HS-5 (cell line): ENCODE measurements around the gene DYNLRB1.
A peak's percentile ranks its signal among the peaks of the same experiment; 100 is the strongest.

Experiments used
- DNase-seq: peaks from one replicate; pipeline ENCODE4 v3.0.0-alpha.2; 2012; ENCODE audit warnings: low read depth

The DYNLRB1 gene

GRCh38 chr20:34558320-34559218, 42.3 kb downstream of the DYNLRB1 start, which contains the start of gene MAP1LC3A:
TSS of gene MAP1LC3A (plus strand) at chr20:34558718. CDS start at chr20:34558869, 151 bp downstream.
- DNase-seq = peak; percentile 65

DNA sequence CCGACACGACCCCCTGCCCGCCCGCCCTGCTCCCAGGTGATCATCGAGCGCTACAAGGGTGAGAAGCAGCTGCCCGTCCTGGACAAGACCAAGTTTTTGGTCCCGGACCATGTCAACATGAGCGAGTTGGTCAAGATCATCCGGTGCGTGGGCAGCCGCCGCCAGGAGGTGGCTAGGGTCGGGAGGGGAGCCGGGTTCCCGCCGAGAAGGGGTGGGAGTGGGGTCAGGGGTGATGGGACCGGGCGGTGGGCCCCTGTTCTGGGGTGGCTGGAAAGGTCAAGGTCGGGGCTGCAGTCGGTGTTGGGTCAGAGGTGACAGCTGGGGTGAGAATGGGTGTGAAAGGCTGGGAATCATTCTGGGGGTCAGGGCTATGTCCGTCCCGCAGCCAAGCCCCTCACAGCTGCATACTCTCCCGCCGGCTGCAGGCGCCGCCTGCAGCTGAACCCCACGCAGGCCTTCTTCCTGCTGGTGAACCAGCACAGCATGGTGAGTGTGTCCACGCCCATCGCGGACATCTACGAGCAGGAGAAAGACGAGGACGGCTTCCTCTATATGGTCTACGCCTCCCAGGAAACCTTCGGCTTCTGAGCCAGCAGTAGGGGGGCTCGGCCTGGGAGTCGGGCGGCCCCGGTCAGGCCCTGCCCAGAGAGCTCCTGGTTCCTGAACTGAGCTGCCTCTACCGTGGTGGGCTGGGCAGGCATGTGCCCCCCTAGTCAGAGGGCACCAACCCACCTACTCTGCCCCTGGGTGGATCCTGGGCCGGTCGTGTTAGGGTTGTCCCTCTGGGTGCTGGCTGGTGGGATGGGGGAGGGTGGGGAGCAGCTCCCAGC, 43.3 kb downstream of the DYNLRB1 start:
- DNase-seq = no peak

- DNase-seq = no peak
Measured at GRCh38 chr20:34560141-34560523, 43.9 kb downstream of the DYNLRB1 start.

GRCh38 chr20:34560614-34561013, 44.4 kb downstream of the DYNLRB1 start:
- no peak for DNase-seq

DNA sequence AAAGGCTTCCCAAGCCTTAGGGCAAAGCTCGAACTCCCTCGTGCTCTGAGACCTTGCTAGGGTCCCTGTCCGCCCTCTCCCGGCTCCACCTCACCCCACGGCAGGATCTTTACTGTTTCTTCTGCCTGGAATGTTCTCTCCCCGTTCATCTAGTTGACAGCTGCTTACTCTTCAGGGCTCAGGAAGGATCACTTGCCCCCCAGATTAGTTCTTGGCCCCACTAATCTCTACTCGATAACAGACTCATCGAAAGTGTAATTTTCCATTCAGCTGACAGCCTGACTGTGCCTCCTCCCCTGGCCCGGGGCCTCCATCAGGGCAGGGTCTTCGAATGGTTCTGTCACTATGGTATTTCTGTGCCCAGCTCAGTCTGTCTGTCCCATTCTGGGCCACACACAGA, 45.4 kb downstream of the DYNLRB1 start:
- no peak for DNase-seq

- DNase-seq = no peak
Measured at GRCh38 chr20:34562641-34563040, 46.4 kb downstream of the DYNLRB1 start.

GRCh38 chr20:34564833-34565232, 48.6 kb downstream of the DYNLRB1 start:
- DNase-seq = no peak

DNA sequence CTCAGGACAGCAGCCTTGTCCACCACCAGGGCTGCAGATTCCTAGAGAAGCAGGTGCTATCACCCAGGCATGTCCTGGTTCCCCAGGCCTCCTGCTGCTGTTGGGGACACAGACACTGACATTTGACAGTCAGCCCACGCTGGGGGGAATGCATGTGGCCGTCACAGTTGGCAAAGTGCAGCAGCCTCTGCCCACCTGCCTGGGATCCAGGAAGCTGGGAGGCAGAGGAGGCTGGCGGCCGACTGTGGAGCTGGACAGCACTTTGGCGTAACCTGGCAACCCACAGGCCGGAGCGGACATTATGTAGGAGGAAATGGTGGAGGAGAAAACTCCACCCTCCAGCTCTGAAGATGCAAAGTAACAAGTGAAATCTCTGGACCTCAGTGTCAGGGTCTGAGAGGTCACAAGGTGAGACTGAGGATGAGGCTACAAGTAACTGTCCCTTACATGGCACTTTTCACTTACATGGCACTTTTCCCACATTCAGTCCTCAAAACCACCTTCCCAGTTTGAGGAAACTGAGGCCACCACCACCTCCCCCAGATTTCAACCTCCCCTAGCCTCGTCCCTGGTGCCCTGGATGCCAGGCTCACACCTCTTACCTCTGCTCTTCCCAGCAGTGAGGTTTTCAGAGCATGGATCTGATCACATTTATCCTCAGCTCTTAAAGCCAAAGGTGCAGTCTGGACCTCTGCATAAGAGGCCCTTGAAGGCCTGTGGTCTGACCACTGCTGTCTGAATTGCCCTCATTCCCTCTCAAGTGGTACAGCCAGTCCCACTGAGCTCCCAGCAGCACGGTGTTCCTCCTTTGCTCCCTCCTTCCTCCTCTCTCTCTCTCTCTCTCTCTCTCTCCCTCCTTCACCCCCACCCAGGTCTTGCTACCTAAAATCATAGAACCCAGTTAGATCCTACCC, 51.0 kb downstream of the DYNLRB1 start:
- DNase-seq = no peak

DNA sequence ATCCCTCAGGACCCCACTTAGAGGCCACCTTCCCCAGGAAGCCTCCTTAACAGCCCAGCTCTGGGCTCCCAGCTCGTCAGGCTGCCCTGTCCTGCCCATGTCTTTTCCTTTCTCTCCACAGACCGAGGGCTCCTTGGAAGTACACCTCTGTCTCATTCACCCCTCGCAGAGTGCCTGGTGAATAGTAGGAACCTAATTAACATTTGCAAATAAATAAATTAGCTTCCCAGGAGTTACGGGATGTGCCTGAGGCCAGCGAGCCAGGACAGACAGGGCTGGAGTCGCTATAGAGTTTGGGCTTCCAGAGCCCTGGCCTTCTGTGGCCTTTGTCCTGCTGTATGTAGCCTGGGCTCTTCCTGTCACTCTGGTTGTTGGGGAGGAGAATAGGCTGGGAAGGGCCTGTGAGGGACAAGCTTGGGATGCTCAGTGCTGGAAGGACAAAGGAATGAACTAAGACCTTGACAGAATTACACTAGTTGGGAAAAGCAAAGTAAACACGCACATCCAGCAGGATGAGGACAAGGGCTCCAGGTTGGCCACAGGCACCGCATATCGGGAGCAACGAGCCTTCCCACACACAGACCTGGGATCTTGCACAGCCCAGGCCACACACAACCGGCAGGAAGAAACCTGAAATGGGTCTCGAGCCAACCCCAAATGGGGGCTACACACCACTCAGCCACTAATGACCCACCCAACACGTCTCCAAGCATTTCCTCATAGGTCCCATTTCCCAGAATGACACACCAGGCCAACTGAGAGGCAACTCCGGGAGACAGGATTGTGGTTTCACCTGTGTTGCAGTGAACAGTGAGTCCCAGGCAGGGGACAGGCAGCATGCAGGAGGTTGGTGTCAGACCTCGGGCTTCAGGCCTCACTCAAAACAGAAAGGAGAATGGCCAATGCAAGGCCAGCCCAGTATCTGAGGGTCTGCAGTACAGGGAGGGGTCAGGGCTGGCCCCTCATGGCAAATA, 52.0 kb downstream of the DYNLRB1 start:
- no peak for DNase-seq

DNA sequence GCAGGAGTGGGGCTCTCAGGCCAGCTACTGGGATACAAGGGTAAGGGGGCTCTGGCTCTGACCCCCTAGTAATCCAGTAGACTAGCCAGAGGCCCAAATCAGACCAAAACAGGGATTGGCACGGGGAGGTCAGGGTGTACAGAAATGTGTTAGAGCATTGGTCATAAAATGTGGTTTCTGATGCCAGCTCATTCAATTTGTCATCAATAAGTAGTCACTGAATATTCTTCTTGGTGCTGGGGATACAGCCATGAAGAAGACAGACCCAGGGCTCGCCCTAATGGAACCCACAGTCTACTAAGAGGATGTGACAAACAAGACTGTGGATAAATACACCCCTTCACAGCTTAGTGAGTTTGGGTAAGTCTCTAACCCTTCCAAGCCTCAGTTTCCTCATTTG, 53.4 kb downstream of the DYNLRB1 start:
- no peak for DNase-seq

DNA sequence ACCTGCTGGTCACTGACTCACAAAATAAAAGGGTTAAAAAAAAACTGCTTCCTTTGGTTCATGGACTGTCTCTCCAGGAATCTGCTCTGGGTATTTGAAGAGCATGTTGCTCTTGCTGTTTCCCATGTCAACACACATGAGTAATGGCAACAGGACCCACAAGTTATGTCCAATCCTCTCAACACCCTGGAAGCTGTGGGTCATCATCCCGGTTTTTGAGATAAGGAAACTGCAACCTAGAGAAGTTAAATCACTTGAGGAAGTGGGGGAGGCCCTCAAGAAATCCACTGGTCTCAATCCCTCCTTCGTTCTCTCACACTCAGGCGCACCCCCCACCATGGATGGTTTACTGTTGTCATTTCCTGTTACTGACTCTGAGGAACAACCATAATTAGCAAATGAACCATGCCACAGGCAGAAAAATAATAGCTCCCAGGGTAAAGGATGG, 54.7 kb downstream of the DYNLRB1 start:
- no peak for DNase-seq

DNA sequence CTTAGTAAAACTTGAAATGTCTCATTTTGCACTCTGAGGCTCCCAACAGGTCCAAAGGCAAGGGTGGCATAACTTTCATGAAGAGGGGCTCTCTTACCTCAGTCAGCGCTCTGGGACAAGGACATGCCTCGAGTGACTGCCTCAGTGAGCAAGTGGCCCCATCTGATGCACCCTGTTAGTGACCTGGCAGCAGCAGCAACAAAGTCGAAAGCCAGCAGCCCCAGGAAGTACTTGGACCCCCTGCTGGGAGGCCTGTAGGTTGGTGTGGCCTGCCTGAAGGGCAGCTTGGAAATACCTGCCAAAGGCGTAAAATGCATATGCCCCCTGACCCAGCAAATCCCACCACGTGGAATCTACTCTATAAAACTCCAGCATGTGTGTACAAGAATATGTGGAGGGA, 55.5 kb downstream of the DYNLRB1 start:
- DNase-seq = no peak

DNA sequence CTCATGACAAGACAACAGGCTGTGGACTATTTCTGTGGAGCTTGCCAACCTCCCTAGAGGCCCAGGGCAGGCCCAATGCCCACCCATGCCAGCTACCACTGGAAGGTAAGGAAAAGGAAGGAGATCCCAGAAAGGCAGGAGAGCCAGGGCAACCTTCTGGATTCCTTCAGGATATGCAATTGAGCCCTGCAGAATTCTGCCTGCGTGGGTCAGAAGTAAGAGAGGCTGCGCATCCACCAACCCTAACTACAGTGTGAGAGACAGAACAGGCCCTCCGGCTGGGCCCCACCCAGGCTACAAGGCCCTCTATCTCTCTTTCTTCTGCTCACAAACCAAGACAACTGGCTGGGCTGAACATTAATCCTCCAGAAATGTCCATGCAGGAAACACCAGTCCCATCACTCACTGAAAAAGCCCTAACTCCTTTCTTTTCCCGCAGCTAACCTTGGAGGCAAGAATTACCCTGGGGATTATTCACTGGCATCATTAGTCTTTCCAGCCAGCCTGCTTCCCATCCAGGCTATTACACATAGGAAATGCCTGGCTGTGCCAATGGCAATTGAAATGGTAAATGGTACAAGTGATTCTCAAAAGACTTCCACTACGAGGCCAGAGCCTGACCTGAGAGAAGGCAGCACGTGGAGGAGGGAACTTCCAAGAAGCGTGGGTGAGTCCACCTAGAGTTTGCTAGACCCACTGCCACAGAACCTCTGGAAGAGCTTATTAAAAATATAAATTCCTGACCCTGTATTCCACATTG, 57.5 kb downstream of the DYNLRB1 start:
- DNase-seq = no peak

GRCh38 chr20:34574426-34574825, 58.2 kb downstream of the DYNLRB1 start:
- no peak for DNase-seq

DNA sequence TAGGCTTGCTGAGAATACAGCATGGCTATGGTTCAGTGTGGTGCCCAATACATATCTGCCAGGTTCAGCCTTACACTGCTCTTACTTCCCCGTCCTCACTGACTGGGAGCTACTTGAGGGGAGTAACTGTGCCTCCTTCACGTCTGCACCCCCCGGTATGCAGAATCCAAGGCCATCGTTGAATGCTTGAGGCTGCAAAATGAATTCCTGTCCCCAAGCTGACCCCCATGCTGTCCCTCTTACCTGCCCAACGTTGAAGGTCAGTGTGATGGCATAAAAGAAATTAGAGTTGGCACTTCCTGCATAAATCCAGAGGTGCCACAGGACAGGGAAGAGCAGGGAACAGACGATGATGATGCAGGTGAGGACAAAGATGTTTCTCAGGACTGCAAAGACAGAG, 58.6 kb downstream of the DYNLRB1 start:
- no peak for DNase-seq

- DNase-seq = no peak
Measured at GRCh38 chr20:34575271-34575670, 59.0 kb downstream of the DYNLRB1 start.

DNA sequence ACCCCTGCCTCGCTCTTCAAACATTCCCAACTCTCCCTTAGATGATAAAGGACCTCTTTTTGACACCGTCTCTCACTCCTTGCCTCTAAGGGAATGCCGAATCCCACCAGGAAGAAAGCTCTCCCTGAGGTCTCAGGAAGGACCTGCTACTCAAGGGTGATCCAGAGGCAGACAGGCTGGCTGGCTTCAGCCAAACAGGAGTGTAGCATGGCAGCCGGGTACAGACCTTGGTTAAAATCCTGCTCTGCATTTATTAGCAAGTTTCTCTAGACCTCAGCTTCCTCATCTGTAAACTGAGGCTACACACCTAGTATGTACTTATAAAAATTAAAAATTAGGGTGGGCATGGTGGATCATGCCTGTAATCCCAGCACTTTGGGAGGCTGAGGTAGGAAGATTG, 59.5 kb downstream of the DYNLRB1 start:
- DNase-seq = no peak

DNA sequence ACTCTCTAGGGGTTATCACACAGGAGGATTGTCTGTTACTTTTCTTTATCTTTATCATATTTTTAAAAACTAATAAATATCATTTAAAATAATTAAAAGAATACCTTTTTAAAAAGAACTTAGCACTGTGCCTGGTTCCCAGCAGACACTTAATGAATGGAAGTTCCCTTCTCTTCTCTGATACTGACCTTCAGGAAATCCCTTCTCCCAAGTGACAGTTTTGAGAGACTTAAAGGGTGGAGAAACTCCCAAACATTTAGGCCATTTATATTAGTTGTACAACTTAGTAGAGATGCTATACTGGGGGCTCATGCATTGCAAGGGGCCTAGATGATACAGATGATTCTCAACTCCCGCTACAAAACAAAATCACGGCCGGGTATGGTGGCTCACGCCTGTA, 60.8 kb downstream of the DYNLRB1 start:
- no peak for DNase-seq

- no peak for DNase-seq
Measured at GRCh38 chr20:34578025-34578424, 61.8 kb downstream of the DYNLRB1 start.

DNA sequence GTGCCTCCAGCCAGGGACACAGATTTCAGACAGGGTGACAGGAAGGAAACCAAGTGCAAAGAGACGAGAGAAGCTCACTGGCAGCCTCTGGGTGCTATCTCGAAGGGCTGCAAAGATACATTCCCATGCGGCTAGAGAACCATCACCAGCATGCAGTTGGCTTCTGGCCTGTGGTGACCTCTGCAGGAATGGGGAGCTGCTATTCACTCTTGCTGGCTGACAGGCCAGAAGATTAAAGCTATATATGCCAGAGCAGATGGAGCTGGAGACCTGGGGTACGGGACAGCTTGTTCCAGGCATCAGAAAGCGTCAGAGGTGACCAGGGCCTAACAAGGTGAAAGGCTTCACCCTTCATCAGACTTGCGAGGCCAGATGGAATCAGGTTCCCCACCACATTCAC, 62.3 kb downstream of the DYNLRB1 start:
- no peak for DNase-seq
